Pons (tissue), 1 donor: Measurements from ENCODE around the gene A3GALT2.
"Not testable (repeated sequence)": the region's sequence is repeated elsewhere in the genome, so short reads cannot be mapped to it uniquely, and the experiment has no call there.

Source experiments
- DNase-seq: peaks from one replicate; pipeline ENCODE4 v3.0.0-alpha.2; 2016; ENCODE audit warnings: low spot score

The A3GALT2 gene

GRCh38 chr1:33294071-33295010 is 26.6 kb downstream of the A3GALT2 start:
- DNase-seq, result no peak

GRCh38 chr1:33292726-33293340 is 28.1 kb downstream of the A3GALT2 start:
- DNase-seq, result no peak

- DNase-seq, result not testable (repeated sequence)
These were observed 30.3 kb downstream of the A3GALT2 start for GRCh38 chr1:33290615-33291014.

- DNase-seq, result no peak
These were observed 31.1 kb downstream of the A3GALT2 start for GRCh38 chr1:33289858-33290154.

GRCh38 chr1:33288976-33289857 is 31.7 kb downstream of the A3GALT2 start:
- no peak for DNase-seq

GRCh38 chr1:33287317-33287716 is 33.6 kb downstream of the A3GALT2 start:
- DNase-seq, result no peak

- DNase-seq, result peak; percentile 35
These were observed 34.3 kb downstream of the A3GALT2 start for GRCh38 chr1:33286451-33287185.

- no peak for DNase-seq
These were observed 36.8 kb downstream of the A3GALT2 start for GRCh38 chr1:33284049-33284448.

GRCh38 chr1:33282791-33283190 is 38.1 kb downstream of the A3GALT2 start:
- no peak for DNase-seq

GRCh38 chr1:33281554-33282303 is 39.2 kb downstream of the A3GALT2 start:
- DNase-seq, result no peak

- no peak for DNase-seq
These were observed 40.7 kb downstream of the A3GALT2 start for GRCh38 chr1:33280091-33280661.

GRCh38 chr1:33277488-33278084 is 43.3 kb downstream of the A3GALT2 start:
- DNase-seq, result no peak

- DNase-seq, result no peak
These were observed 44.2 kb downstream of the A3GALT2 start for GRCh38 chr1:33276573-33277298.

GRCh38 chr1:33275706-33276572 is 45.0 kb downstream of the A3GALT2 start:
- DNase-seq, result no peak

GRCh38 chr1:33275195-33275594 is 45.7 kb downstream of the A3GALT2 start:
- no peak for DNase-seq

GRCh38 chr1:33274446-33274845 is 46.5 kb downstream of the A3GALT2 start:
- no peak for DNase-seq

GRCh38 chr1:33273961-33274371 is 46.9 kb downstream of the A3GALT2 start:
- DNase-seq, result no peak

GRCh38 chr1:33273406-33273805 is 47.5 kb downstream of the A3GALT2 start:
- DNase-seq, result no peak

GRCh38 chr1:33272930-33273329 is 48.0 kb downstream of the A3GALT2 start:
- DNase-seq, result no peak
